Skeletal muscle tissue (tissue), 4 donors: Measurements from ENCODE around the gene AZU1. TPM values are rescaled to one million over a fixed set of nuclear protein-coding genes. Genes with fewer than 3 reads are reported as not detected.

Experiments
- H3K27ac ChIP-seq: one replicate; pipeline ENCODE4 v1.7.0; 2013; ENCODE audit warnings: mild to moderate bottlenecking, low read depth, low read length, inconsistent platforms
- H3K27me3 ChIP-seq, 3 donors: one replicate each; pipeline ENCODE4 v1.7.0; 2013; ENCODE audit warnings: low read length in 3 of 3; ENCODE audit not compliant: control insufficient read depth in 3 of 3, insufficient read depth in 3 of 3
- H3K36me3 ChIP-seq, 3 donors: one replicate each; pipeline ENCODE4 v1.7.0; 2013; ENCODE audit warnings: low read length in 3 of 3; ENCODE audit not compliant: control insufficient read depth in 3 of 3, insufficient read depth in 3 of 3
- H3K4me1 ChIP-seq, 3 donors: one replicate each; pipeline ENCODE4 v1.7.0; 2013; ENCODE audit warnings: low read length in 3 of 3, mild to moderate bottlenecking in 3 of 3; ENCODE audit not compliant: control insufficient read depth in 3 of 3, insufficient read depth in 3 of 3
- H3K4me3 ChIP-seq, 3 donors: one replicate each; pipeline ENCODE4 v1.7.0; 2013; ENCODE audit warnings: low read length in 3 of 3
- H3K9ac ChIP-seq, 3 donors: one replicate each; pipeline ENCODE4 v1.7.0; 2013; ENCODE audit warnings: low read length in 3 of 3, mild to moderate bottlenecking in 3 of 3, moderate library complexity in 2 of 3, low read depth in 1 of 3
- H3K9me3 ChIP-seq, 3 donors: one replicate each; pipeline ENCODE4 v1.7.0; 2013; ENCODE audit warnings: low read length in 3 of 3; ENCODE audit not compliant: control insufficient read depth in 3 of 3
- total RNA-seq: library from RNA; depleted of rRNA; stranded (reverse); fragments of >200 nt; gene quantifications from one replicate; pipeline ENCODE4 v1.2.3, GENCODE V29; 2014
- donor health status: Osteomylitis.

The AZU1 gene
- total RNA-seq, 1 donor from 2014 or later, result 2.6 TPM

- peaks cover 3 to 6% (median 5%) of the 10 kb centered on the region in 3 donors for H3K36me3 ChIP-seq
- H3K9ac ChIP-seq, result no peak overlapping the region
- peaks cover 15 to 36% (median 25%) of the 10 kb centered on the region in 3 donors for H3K27me3 ChIP-seq
- H3K4me1 ChIP-seq, result peaks cover 0 to 7% (median 7%) of the 10 kb centered on the region in 3 donors
- H3K4me3 ChIP-seq, result no peak overlapping the region
- H3K9me3 ChIP-seq, result no peaks in the 10 kb centered on the region
- H3K27ac ChIP-seq, result no peak overlapping the region
These were observed 35.1 kb downstream of the AZU1 start for GRCh38 chr19:862581-863314.

- Histone ChIP-seq H3K9ac (no peak overlapping the region), H3K9me3 (no peaks in the 10 kb centered on the region), H3K36me3 (peaks cover 8 to 11% (median 9%) of the 10 kb centered on the region in 3 donors), H3K27ac (no peak overlapping the region), H3K4me3 (no peak overlapping the region), H3K27me3 (peaks cover 15 to 34% (median 24%) of the 10 kb centered on the region in 3 donors), H3K4me1 (peaks cover 0 to 7% (median 7%) of the 10 kb centered on the region in 3 donors)
These were observed 35.6 kb downstream of the AZU1 start for GRCh38 chr19:863315-863620.

GRCh38 chr19:866769-867300 is 39.2 kb downstream of the AZU1 start:
- H3K36me3 ChIP-seq, result peaks cover 17 to 33% (median 18%) of the 10 kb centered on the region in 3 donors
- peaks cover under 1 to 13% (median 5%) of the 10 kb centered on the region in 3 donors for H3K4me1 ChIP-seq
- no peaks in the 10 kb centered on the region for H3K9me3 ChIP-seq
- peaks cover 0 to 6% (median 6%) of the 10 kb centered on the region in 3 donors for H3K27me3 ChIP-seq
- no peak overlapping the region for H3K27ac ChIP-seq
- H3K9ac ChIP-seq, result no peak overlapping the region
- no peak overlapping the region for H3K4me3 ChIP-seq

- H3K9ac ChIP-seq, result no peak overlapping the region
- H3K4me1 ChIP-seq, result peaks cover 4 to 13% (median 5%) of the 10 kb centered on the region in 3 donors
- peaks cover 0 to 6% (median 6%) of the 10 kb centered on the region in 3 donors for H3K27me3 ChIP-seq
- H3K27ac ChIP-seq, result no peak overlapping the region
- peaks cover 17 to 33% (median 22%) of the 10 kb centered on the region in 3 donors for H3K36me3 ChIP-seq
- no peak overlapping the region for H3K4me3 ChIP-seq
- no peaks in the 10 kb centered on the region for H3K9me3 ChIP-seq
These were observed 39.7 kb downstream of the AZU1 start for GRCh38 chr19:867301-867793.

GRCh38 chr19:867855-868457 is 40.3 kb downstream of the AZU1 start:
- H3K9ac ChIP-seq, result no peak overlapping the region
- H3K27ac ChIP-seq, result no peak overlapping the region
- H3K36me3 ChIP-seq, result peaks cover 17 to 33% (median 22%) of the 10 kb centered on the region in 3 donors
- H3K4me3 ChIP-seq, result no peak overlapping the region
- H3K4me1 ChIP-seq, result peaks cover 4 to 12% (median 5%) of the 10 kb centered on the region in 3 donors
- H3K9me3 ChIP-seq, result no peaks in the 10 kb centered on the region
- H3K27me3 ChIP-seq, result peaks cover 0 to 4% (median 3%) of the 10 kb centered on the region in 3 donors

GRCh38 chr19:868458-869244 is 41.0 kb downstream of the AZU1 start:
- Histone ChIP-seq H3K9me3 (no peaks in the 10 kb centered on the region), H3K27me3 (no peaks in the 10 kb centered on the region), H3K27ac (peak overlapping the region; percentile 64), H3K9ac (no peak overlapping the region), H3K36me3 (peaks cover 17 to 33% (median 26%) of the 10 kb centered on the region in 3 donors), H3K4me3 (no peak overlapping the region), H3K4me1 (peaks cover 4 to 9% (median 5%) of the 10 kb centered on the region in 3 donors)

GRCh38 chr19:869245-870177 is 41.9 kb downstream of the AZU1 start:
- H3K9ac ChIP-seq, result no peak overlapping the region

GRCh38 chr19:870314-870713 is 42.7 kb downstream of the AZU1 start:
- Histone ChIP-seq H3K27me3 (no peaks in the 10 kb centered on the region), H3K9ac (no peak overlapping the region), H3K27ac (no peak overlapping the region), H3K9me3 (no peaks in the 10 kb centered on the region), H3K4me3 (no peak overlapping the region), H3K4me1 (peaks cover 3 to 9% (median 4%) of the 10 kb centered on the region in 3 donors), H3K36me3 (peaks cover 24 to 35% (median 30%) of the 10 kb centered on the region in 3 donors)

More at GRCh38 chr19:869245-870177, 41.9 kb downstream of the AZU1 start:
- Histone ChIP-seq H3K27ac (peak overlapping the region; percentile 64), H3K27me3 (no peaks in the 10 kb centered on the region), H3K9me3 (no peaks in the 10 kb centered on the region), H3K36me3 (peaks cover 21 to 33% (median 28%) of the 10 kb centered on the region in 3 donors), H3K4me1 (peaks cover 3 to 9% (median 4%) of the 10 kb centered on the region in 3 donors), H3K4me3 (no peak overlapping the region)

GRCh38 chr19:870963-871401 is 43.3 kb downstream of the AZU1 start:
- Histone ChIP-seq H3K27me3 (no peaks in the 10 kb centered on the region), H3K9ac (no peak overlapping the region), H3K4me1 (peaks cover 3 to 9% (median 4%) of the 10 kb centered on the region in 3 donors), H3K36me3 (peaks cover 28 to 42% (median 30%) of the 10 kb centered on the region in 3 donors), H3K27ac (no peak overlapping the region), H3K4me3 (no peak overlapping the region), H3K9me3 (no peaks in the 10 kb centered on the region)
